NOMO-1 treated with DMSO at 0.1 percent for 48 hours (cell line): Measurements from ENCODE around the gene TMEM69.
"Not testable (repeated sequence)": the region's sequence is repeated elsewhere in the genome, so short reads cannot be mapped to it uniquely, and the experiment has no call there.

Experiments used
- DNase-seq: peaks from one replicate; lab custom pipeline; 2025; ENCODE audit not compliant: unreplicated experiment; lab: John Stamatoyannopoulos, UW

The TMEM69 gene

GRCh38 chr1:45730780-45731319 lies 42.9 kb downstream of the TMEM69 start:
- no peak for DNase-seq

- no peak for DNase-seq
Measured at GRCh38 chr1:45739137-45739536, 51.2 kb downstream of the TMEM69 start.

GRCh38 chr1:45739641-45740156 lies 51.7 kb downstream of the TMEM69 start:
- DNase-seq, result not testable (repeated sequence)
